ENCODE measurements around the gene FGD6.

DNA sequence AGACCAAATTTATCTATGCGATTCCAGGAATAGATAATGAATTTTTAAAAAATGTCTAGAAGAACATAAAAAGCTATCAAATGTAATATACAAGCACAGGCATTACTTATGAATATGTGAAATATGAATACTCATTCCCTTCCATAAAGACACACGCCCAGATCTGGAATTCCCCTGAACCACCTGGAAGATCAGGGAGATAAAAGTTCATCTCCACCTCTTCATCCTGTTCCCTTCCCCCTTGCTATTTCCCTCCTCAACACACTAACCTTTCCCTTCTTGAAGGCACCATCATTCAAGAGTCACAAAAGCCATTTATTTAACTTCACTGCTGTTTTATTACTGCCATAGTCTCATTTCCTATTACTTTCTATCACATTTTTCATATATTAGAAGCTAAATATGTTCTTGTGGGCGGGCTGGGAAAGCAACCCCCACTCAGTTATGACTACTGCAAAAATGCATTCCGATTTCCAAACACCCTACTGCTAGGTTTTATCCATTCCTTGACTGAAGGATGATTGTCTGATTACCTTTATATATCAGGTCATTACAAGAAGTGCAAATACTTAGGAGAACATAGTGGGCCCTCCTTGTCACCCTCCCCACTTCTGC lies 16.1 kb downstream of the FGD6 start:
- TF ChIP-seq, protein P1, sequence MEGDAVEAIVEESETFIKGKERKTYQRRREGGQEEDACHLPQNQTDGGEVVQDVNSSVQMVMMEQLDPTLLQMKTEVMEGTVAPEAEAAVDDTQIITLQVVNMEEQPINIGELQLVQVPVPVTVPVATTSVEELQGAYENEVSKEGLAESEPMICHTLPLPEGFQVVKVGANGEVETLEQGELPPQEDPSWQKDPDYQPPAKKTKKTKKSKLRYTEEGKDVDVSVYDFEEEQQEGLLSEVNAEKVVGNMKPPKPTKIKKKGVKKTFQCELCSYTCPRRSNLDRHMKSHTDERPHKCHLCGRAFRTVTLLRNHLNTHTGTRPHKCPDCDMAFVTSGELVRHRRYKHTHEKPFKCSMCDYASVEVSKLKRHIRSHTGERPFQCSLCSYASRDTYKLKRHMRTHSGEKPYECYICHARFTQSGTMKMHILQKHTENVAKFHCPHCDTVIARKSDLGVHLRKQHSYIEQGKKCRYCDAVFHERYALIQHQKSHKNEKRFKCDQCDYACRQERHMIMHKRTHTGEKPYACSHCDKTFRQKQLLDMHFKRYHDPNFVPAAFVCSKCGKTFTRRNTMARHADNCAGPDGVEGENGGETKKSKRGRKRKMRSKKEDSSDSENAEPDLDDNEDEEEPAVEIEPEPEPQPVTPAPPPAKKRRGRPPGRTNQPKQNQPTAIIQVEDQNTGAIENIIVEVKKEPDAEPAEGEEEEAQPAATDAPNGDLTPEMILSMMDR (IDR thresholded peaks at IDR 0.05) = no peak
- no peak for TF ChIP-seq EP300 (IDR thresholded peaks at IDR 0.05)

All from ovary (tissue), 3 donors.